Nephron (organoid): Measurements from ENCODE around the gene CREBRF.

Source experiments
- H3K27ac Mint-ChIP-seq, 3 experiments: 2 replicates each; pipeline ENCODE4 v1.8.0; 2020; ENCODE audit warnings: mixed read lengths in 3 of 3, mild to moderate bottlenecking in 2 of 3, moderate library complexity in 1 of 3
- H3K27me3 Mint-ChIP-seq: 2 replicates; pipeline ENCODE4 v1.8.0; 2021; ENCODE audit warnings: low read depth, mild to moderate bottlenecking, moderate library complexity, mixed read lengths
- H3K36me3 Mint-ChIP-seq: 2 replicates; pipeline ENCODE4 v1.8.0; 2020; ENCODE audit warnings: low read depth, mixed read lengths
- H3K4me1 Mint-ChIP-seq: 2 replicates; pipeline ENCODE4 v1.8.0; 2020; ENCODE audit warnings: mixed read lengths
- H3K4me3 Mint-ChIP-seq, 3 experiments: 2 replicates each; pipeline ENCODE4 v1.8.0; 2020; ENCODE audit warnings: mild to moderate bottlenecking in 3 of 3, mixed read lengths in 3 of 3, moderate library complexity in 2 of 3
- H3K9me3 Mint-ChIP-seq: 2 replicates; pipeline ENCODE4 v1.8.0; 2020; ENCODE audit warnings: mixed read lengths
- CTCF ChIP-seq, 3 experiments: fragments of 200-600 bp; sonication (generic); IDR thresholded peaks; one replicate each; pipeline ENCODE4 v1.5.0; 2021; ENCODE audit warnings: antibody characterized with exemption in 3 of 3; ENCODE audit not compliant: unreplicated experiment in 3 of 3

Gene CREBRF

DNA sequence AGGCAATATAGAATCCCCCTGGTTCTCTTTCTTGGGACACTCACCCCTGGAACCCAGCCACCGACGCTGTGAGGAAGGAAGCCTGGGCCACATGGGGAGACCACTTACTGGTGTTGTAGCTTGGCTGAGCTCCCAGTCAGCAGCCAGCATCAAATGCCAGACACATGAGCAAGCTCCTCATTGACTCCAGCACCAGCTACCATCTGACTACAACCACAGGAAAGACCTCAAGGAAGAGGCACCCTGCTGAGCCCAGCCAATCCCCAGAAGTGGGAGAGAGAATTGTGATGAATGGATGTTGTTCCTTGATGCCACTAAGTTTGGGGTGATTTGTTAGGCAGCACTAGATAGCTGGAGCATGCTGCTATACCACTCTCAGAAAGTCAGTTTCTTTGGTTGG lies 124.2 kb downstream of the CREBRF start:
- H3K27me3 Mint-ChIP-seq, result peaks cover 24% of the 10 kb centered on the region
- H3K27ac Mint-ChIP-seq, result no peak overlapping the region
- H3K4me1 Mint-ChIP-seq, result no peaks in the 10 kb centered on the region
- no peak for TF ChIP-seq CTCF (IDR thresholded peaks at IDR 0.05; ENCODE audit: unreplicated experiment in 3 of 3)
- peaks cover 3% of the 10 kb centered on the region for H3K9me3 Mint-ChIP-seq
- H3K36me3 Mint-ChIP-seq, result no peaks in the 10 kb centered on the region
- H3K4me3 Mint-ChIP-seq, result no peak overlapping the region

DNA sequence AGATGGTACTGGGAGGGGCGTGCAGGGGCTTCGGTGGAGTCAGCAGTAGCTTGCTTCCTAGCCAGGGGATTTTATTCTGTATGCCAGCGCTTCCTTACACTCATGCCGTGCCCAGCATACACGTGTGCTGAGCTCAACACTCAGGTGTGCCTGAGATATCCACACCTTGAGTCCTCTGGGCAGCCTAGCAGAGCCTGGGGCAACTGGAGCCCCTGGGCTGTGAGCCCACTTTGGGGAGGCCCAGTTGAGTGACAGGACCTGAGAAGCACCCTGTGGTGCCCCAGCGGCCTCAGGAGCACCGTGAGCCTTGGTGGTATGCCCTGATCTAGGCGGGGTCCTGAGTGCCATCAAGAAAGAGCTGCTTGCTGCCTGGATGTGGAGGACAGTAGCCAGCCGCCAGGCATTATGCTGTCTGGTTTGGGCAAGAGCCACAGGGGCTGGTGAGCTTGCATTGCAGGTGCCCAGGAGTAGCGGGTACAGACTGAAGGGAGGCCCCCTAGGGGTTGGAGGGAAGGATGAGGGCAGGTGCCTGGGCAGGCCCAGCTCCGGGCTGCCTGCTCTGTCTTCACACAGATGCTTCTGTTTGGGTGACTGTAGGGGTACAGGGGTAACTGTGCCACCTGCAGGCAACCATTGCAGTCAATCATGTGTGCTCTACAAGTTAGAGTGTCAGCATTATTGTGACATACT lies 131.0 kb downstream of the CREBRF start:
- Mint-ChIP-seq H3K27ac (no peak overlapping the region), H3K9me3 (no peaks in the 10 kb centered on the region), H3K4me1 (no peaks in the 10 kb centered on the region), H3K4me3 (no peak overlapping the region), H3K36me3 (no peaks in the 10 kb centered on the region), H3K27me3 (peaks cover 5% of the 10 kb centered on the region)
- TF ChIP-seq CTCF (IDR thresholded peaks at IDR 0.05; ENCODE audit: unreplicated experiment in 3 of 3), result no peak

DNA sequence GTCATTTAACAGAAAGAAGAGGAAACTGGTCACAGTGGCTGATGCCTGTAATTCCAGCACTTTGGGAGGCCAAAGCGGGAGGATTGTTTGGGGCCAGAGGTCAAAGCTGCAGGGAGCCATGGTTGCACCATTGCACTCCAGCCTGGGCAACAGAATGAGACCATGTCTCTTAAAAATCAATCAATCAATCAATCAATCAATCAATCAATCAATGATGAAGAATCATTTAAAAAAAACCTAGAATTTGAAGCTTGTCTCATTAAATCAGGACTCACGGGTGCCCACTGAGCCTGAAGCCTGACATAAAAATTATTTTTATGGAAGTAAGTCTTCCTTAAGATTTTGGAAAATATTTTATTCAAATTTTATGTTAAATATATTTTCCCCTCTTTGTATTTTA lies 132.1 kb downstream of the CREBRF start:
- Mint-ChIP-seq H3K27me3 (peaks cover 5% of the 10 kb centered on the region), H3K4me1 (no peaks in the 10 kb centered on the region)
- TF ChIP-seq CTCF (IDR thresholded peaks at IDR 0.05; ENCODE audit: unreplicated experiment in 3 of 3), result no peak

More for the DNA sequence above, 132.1 kb downstream of the CREBRF start:
- no peak overlapping the region for H3K4me3 Mint-ChIP-seq
- no peaks in the 10 kb centered on the region for H3K9me3 Mint-ChIP-seq
- H3K36me3 Mint-ChIP-seq, result no peaks in the 10 kb centered on the region
- no peak overlapping the region for H3K27ac Mint-ChIP-seq
